GM12865 (cell line): ENCODE data around the gene METAP2.
"Not testable (repeated sequence)": the region's sequence is repeated elsewhere in the genome, so short reads cannot be mapped to it uniquely, and the experiment has no call there.

Source experiments
- DNase-seq: peaks from one replicate; pipeline ENCODE4 v3.0.0; 2010; ENCODE audit warnings: low read depth
- H3K4me3 ChIP-seq: 2 replicates; pipeline ENCODE4 v1.5.1; 2011; ENCODE audit warnings: mild to moderate bottlenecking, low read depth, low read length, control low read depth
- TF ChIP-seq, protein P1 (sequence below): IDR thresholded peaks from 2 replicates; pipeline ENCODE4 v1.5.1; 2011; ENCODE audit warnings: low read length, control low read depth, low read depth, inconsistent platforms; ENCODE audit not compliant: insufficient read depth; ENCODE audit errors: missing control alignments

The METAP2 gene

DNA sequence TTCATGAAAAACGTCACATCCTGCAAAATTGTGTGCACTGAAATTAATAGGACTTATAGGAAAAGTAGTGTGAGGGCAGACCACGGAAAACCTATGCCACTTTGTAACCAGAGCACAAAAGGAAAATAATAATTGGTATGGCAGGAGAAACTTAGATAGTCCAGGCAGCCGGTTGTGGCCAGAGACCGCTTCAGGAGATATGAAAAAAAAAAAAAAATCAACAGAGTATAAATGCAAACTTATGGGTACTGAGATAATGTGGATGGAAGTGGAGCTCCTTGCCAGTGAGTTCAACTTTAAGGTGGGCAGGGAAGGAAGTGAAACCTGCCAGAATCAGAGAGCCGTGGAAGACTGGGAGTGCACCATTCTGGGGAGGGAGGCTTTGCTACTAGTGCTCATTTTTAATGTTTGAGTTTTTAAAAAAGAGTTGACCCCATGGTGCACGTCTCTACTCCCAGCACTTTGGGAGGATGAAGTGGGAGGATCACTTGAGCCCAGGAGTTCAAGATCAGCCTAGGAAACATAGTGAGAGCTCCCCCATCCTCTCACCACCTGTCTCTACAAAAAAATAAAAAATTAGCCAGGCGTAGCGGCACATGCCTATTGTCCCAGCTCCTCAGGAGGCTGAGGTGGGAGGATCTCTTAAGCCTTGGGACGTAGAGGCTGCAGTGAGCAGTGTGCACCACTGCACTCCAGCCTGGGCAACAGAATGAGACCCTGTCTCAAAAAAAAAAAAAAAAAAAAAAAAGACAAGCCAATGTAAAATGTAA is 34.3 kb upstream of the METAP2 start:
- DNase-seq = no peak
- TF ChIP-seq, protein P1, sequence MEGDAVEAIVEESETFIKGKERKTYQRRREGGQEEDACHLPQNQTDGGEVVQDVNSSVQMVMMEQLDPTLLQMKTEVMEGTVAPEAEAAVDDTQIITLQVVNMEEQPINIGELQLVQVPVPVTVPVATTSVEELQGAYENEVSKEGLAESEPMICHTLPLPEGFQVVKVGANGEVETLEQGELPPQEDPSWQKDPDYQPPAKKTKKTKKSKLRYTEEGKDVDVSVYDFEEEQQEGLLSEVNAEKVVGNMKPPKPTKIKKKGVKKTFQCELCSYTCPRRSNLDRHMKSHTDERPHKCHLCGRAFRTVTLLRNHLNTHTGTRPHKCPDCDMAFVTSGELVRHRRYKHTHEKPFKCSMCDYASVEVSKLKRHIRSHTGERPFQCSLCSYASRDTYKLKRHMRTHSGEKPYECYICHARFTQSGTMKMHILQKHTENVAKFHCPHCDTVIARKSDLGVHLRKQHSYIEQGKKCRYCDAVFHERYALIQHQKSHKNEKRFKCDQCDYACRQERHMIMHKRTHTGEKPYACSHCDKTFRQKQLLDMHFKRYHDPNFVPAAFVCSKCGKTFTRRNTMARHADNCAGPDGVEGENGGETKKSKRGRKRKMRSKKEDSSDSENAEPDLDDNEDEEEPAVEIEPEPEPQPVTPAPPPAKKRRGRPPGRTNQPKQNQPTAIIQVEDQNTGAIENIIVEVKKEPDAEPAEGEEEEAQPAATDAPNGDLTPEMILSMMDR = no peak
- no peak overlapping the region for H3K4me3 ChIP-seq

DNA sequence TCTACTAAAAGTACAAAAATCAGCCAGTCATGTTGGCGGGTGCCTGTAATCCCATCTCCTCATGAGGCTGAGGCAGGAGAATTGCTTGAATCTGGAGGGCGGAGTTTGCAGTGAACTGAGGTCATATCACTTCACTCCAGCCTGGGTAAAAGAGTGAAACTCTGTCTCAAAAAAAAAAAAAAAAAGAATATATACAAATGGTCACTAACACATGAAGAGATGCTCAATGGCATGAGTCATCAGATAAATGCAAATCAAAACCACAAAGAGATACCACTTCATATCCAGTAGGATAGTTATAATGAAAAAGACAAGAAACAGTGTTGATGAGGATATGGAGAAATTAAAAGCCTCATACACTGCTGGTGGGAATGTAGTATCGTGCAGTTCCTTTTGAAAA is 33.6 kb upstream of the METAP2 start:
- H3K4me3 ChIP-seq = no peak overlapping the region
- DNase-seq = no peak
- TF ChIP-seq, protein P1 = no peak

DNA sequence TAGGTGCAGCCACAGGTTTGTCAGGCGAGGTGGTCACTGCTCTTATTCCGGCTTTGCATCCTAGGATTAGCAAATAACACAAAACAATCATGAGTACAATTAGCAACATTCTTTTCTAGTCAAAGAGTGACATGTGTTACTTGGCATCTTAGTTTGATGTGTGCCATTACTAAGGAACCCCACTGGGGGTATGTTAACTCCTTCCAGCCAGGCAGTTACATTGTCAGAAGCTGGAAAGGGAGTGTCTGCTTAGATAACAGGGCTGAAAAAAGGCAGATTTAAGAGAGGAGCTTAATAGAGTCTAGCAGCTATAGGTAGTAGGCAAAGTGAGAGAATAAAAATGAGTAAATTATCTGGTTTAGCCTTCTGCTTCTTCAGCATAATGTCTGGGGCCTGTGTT is 30.5 kb upstream of the METAP2 start:
- H3K4me3 ChIP-seq = no peak overlapping the region
- no peak for DNase-seq
- TF ChIP-seq, protein P1 = no peak

DNA sequence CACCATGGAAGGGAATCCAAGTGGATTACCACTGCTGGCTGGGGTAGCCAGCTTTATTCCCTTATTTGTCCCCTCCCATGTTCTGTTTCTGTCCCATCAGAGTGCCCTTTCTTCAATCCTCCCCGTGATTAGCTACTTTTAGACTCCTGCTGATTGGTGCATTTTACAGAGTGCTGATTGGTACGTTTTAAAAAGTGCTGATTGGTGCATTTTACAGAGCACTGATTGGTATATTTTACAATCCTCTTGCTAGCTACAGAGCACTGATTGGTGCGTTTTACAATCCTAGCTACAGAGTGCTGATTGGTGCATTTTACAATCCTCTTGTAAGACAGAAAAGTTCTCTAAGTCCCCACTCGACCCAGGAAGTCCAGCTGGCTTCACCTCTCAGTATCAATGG is 28.9 kb upstream of the METAP2 start:
- not testable (repeated sequence) for H3K4me3 ChIP-seq, DNase-seq

DNA sequence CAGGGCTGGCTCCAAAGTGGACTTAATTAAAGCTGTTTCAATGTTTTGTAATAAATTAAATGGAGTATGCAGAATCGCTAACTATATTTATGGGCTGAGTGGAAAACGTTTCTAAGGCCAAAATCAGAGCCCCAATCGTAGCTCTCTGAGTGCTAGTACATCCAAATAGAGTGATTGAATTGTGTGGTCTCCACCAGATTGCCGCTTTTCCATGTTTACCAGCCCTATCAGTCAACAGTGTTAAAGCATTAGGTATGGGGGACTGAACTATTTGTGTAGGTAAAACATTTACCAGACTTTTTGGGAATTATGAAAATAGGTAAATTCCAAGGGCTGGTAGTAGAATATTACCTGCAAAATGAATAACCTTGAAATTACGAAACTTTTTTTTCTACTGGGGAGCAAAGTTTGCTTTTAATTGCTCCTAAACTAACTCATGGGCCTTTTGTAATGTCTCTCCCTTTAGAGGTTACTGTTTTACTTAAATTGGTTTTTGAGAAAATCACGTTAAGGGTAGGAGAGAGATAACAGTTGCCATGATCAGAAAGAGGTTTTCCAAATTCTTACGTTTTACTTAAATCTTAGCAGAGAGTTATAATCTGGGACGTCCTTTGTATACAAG is 28.0 kb upstream of the METAP2 start:
- TF ChIP-seq, protein P1 = no peak
- DNase-seq = no peak
- no peak overlapping the region for H3K4me3 ChIP-seq

DNA sequence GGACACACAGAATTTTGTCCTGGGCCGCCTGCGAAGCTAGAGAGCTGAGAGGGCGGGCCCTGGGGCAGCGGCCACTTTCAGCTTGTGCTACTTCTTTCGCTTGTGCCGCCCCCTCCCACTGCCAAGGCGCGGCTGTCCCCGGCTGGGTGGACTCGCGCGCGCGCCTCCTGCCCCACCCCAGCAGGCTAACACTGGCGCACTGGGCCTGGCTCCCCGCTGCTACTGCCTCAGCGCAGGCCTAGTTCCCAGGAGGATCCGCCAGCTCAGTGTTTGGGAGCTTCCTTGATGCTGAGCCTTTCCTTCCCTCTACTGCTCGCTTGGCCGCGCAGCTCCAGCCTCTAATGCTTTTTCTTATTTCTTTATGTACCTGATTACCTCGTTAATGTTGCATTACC is 27.4 kb upstream of the METAP2 start:
- TF ChIP-seq, protein P1 = no peak
- DNase-seq = no peak
- H3K4me3 ChIP-seq = no peak overlapping the region

DNA sequence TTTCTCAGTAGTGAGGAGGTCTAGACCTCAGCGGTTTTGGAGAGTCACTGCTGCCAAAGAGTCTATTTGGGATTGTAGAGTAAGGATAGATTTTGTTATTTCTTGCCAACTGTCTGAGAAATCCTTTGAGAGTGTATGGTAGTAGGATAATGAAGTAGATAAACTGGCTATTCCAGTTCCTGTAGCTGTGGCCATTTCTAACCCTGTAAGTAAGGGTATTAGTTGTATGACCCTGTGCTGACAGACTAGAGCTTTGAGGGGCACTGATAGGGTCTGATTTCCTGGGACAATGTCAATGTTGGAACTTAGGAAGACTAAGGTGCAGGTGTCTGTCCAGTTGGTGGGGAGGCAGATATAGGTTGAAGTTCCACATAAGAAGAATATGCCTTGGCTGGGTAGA is 24.3 kb upstream of the METAP2 start:
- H3K4me3 ChIP-seq, DNase-seq: not testable (repeated sequence)

DNA sequence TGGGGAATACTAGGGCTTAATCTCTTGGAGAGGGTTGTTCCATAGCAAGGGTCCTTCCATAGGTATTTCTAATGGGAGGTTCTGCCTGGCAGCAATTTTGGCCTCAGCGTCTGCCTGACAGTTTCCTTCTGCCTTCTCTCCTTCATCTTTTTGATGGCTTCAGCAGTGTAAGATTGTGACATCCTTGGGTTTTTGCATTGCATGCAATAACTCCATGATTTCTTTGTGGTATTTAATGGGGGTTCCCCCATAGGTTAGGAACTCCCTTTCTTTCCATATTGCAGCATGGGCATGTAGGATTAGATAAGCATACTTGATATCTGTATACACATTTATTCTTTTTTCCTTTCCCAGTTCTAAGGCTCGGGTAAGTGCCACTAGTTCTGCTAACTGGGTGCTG is 21.5 kb upstream of the METAP2 start:
- not testable (repeated sequence) for DNase-seq, H3K4me3 ChIP-seq

DNA sequence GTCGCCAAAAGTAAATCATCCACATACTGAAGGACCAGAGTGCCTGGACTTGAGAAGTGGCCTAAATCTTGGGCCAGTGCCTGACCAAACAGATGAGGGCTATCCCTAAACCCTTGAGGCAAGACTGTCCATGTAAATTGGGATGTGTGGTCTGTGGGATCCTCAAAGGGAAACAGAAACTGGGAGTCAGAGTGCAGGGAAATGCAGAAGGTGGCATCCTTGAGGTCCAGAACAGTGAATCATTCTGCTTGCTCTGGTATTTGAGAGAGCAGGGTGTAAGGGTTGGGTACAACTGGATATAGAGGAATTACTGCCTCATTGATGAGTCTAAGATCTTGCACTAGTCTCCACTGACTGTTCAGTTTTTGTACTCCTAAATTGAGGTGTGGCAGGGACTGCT is 20.1 kb upstream of the METAP2 start:
- H3K4me3 ChIP-seq, DNase-seq: not testable (repeated sequence)

DNA sequence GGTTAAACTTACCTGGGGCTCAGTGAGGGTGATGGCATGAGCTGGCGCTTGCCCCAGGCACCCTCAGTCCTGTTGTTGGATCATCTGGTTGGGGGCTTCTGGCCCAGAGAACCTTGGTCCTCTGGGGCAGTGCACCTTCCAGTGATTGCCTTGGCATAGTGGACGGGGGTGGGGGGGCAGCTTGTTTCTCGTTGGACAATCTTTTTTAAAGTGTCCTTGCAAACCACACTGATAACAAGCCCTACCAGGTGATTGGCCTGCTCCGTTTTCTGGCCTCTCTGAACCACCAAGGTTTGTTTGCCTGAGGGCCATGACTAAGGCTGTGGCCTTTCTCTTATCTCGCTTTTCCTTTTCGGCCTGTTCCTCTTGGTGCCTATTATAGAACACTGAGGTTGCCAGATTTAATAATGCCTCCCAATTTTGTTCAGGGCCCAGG is 19.2 kb upstream of the METAP2 start:
- not testable (repeated sequence) for DNase-seq, H3K4me3 ChIP-seq

DNA sequence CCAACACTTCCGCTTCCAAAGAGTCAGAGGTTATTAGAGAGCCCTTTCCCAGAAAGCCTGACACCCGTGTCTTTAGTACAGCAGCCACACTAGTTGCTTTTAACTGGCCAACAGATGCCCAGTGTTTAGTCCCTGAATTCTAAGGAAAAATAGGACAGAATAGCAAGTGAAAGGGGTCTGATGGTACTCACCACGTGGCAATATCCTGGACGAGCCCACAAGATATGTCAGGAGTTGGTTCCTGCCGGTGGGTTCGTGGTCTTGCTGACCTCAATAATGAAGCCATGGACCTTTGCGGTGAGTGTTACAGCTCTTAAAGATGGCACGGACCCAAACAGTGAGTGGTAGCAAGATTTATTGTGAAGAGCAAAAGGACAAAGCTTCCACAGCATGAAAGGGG is 16.3 kb upstream of the METAP2 start:
- not testable (repeated sequence) for H3K4me3 ChIP-seq, DNase-seq
